ENCODE data around the gene RHBDD3. TPM values are rescaled to one million over a fixed set of nuclear protein-coding genes. Genes with fewer than 3 reads are reported as not detected.

Gene RHBDD3
- total and polyA plus RNA-seq, 9 of the 15 experiments (the other 6 are each of a cell fraction or from before 2014, with no cell fraction given): 0.32 to 35.6 (median 14.0) TPM

GRCh38 chr22:29267858-29268510 lies at the start of gene RHBDD3, which contains the start of gene EWSR1 (continued):
- TF ChIP-seq KDM5B (IDR thresholded peaks at IDR 0.05; ENCODE audit: insufficient replicate concordance, low read depth, low read length) (peak; percentile 56), ZFPM2 (CRISPR knock-in tag; IDR thresholded peaks at IDR 0.05) (no peak), ZNF699 (CRISPR knock-in tag; IDR thresholded peaks at IDR 0.05; ENCODE audit: insufficient replicate concordance) (no peak), POLR2B (IDR thresholded peaks at IDR 0.05; ENCODE audit: low read depth, partially characterized antibody) (peak; percentile 86), DMBX1 (CRISPR knock-in tag; IDR thresholded peaks at IDR 0.05; ENCODE audit: borderline replicate concordance) (peak; percentile 50; the same call in 1 of the 2 replicates), ZBTB8A (IDR thresholded peaks at IDR 0.05; ENCODE audit: partially characterized antibody) (no peak), NCOA2 (IDR thresholded peaks at IDR 0.05; ENCODE audit: partially characterized antibody in 2 of 2) (peak in 1 of 2 experiments; percentile 98), BHLHE40 (IDR thresholded peaks at IDR 0.05; ENCODE audit: low read length) (peak; percentile 94), CBX2 (IDR thresholded peaks at IDR 0.05; ENCODE audit: insufficient read depth, low read length, poor library complexity, severe bottlenecking) (no peak), ZNF41 (CRISPR knock-in tag; conservative IDR thresholded peaks at IDR 0.05) (no peak), MNT (conservative IDR thresholded peaks at IDR 0.05) (peak; percentile 80 to 82)
- TF ChIP-seq, protein P1, sequence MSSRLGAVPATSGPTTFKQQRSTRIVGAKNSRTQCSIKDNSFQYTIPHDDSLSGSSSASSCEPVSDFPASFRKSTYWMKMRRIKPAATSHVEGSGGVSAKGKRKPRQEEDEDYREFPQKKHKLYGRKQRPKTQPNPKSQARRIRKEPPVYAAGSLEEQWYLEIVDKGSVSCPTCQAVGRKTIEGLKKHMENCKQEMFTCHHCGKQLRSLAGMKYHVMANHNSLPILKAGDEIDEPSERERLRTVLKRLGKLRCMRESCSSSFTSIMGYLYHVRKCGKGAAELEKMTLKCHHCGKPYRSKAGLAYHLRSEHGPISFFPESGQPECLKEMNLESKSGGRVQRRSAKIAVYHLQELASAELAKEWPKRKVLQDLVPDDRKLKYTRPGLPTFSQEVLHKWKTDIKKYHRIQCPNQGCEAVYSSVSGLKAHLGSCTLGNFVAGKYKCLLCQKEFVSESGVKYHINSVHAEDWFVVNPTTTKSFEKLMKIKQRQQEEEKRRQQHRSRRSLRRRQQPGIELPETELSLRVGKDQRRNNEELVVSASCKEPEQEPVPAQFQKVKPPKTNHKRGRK (tag; IDR thresholded peaks at IDR 0.05): no peak
- TF ChIP-seq, protein P2, sequence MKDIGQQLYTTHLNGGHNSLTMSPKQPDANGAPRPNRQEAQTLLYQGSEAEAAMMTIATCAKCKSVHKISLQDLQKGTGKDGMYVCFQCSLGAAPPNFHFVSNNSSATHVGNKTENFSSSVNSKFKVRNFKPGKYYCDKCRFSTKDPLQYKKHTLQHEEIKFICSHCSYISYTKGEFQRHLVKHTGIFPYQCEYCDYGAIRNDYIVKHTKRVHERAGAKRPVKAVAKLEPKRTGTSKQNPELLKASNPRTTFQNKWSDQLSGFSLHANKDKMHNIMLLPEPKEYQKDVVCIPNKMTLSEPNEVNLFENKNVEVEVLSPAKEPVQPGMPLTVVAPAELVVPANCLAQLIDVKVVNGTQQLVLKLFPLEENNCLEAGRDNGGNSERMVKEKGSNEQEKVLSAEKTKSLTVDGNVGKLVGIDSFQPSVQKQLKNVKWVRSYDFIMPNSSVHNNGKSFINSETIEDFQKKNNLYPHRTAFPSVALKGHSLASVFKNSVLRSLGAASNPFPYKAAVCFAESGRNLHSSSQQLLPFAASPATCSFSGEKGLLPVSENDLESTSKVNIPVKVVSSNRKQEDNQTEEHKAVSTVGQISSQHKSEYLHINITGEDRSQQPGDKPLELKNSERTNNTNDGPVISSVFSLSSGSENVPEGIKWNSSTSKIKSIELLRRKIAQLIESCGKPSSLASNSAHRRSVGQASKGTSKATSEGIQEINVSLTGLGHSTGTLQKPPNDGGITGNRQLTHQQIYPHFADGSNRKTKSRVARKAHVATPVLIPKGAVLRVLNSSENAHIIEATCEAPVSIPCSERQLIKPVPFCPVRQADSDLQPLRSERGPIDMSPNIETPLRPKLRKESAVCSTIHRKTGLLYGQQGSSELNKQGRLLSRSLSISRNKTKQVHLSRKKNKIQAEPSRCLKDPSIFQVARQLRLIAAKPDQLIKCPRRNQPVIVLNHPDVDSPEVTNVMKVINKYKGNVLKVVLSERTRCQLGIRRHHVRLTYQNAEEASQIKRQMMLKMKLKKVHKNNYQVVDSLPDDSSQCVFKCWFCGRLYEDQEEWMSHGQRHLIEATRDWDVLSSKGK (CRISPR knock-in tag; IDR thresholded peaks at IDR 0.05): no peak
- TF ChIP-seq, protein P3, sequence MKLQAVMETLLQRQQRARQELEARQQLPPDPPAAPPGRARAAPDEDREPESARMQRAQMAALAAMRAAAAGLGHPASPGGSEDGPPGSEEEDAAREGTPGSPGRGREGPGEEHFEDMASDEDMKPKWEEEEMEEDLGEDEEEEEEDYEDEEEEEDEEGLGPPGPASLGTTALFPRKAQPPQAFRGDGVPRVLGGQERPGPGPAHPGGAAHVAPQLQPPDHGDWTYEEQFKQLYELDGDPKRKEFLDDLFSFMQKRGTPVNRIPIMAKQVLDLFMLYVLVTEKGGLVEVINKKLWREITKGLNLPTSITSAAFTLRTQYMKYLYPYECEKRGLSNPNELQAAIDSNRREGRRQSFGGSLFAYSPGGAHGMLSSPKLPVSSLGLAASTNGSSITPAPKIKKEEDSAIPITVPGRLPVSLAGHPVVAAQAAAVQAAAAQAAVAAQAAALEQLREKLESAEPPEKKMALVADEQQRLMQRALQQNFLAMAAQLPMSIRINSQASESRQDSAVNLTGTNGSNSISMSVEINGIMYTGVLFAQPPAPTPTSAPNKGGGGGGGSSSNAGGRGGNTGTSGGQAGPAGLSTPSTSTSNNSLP (IDR thresholded peaks at IDR 0.05; ENCODE audit: borderline replicate concordance, low read depth, low read length): no peak
- TF ChIP-seq, protein P4, sequence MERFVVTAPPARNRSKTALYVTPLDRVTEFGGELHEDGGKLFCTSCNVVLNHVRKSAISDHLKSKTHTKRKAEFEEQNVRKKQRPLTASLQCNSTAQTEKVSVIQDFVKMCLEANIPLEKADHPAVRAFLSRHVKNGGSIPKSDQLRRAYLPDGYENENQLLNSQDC (CRISPR knock-in tag; IDR thresholded peaks at IDR 0.05): no peak
- TF ChIP-seq, protein P5, sequence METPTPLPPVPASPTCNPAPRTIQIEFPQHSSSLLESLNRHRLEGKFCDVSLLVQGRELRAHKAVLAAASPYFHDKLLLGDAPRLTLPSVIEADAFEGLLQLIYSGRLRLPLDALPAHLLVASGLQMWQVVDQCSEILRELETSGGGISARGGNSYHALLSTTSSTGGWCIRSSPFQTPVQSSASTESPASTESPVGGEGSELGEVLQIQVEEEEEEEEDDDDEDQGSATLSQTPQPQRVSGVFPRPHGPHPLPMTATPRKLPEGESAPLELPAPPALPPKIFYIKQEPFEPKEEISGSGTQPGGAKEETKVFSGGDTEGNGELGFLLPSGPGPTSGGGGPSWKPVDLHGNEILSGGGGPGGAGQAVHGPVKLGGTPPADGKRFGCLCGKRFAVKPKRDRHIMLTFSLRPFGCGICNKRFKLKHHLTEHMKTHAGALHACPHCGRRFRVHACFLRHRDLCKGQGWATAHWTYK (CRISPR knock-in tag; IDR thresholded peaks at IDR 0.05): no peak

Data from K562 (cell line).